NCI-H69 (cell line): ENCODE data around the gene RPP40.
A peak's percentile ranks its signal among the peaks of the same experiment; 100 is the strongest.

Source experiments
- DNase-seq: peaks from one replicate; lab custom pipeline; 2025; lab: John Stamatoyannopoulos, UW

RPP40 gene

DNA sequence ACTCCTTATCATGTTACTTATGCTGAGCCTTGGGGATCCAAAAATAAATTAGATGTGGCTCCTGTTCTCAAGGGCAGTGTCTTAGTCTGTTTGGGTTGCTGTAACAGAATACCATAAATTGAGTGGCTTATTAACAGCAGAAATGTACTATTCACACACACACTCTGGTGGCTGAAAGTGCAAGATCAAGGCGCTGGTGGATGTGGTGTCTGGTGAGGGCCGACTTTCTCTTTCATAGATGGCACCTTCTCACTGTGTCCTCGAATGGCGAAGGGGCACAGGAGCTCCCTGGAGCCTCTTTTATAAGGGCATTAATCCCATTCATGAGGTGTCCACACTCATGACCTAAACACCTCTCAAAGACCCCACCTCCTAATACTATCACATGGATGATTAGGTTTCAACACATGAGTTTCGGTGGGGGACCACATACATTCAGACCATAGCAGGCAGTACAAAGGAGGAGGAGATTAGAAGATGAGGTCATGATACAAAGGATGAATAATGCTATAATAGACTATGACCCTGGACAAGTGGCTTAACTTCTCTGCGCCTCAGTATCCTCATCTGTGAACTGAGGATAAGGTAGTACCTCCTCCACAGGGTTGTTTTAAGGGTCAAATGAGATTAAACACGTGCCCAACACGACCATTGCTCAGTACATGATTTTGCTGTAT is 34.1 kb downstream of the RPP40 start:
- DNase-seq: no peak

DNA sequence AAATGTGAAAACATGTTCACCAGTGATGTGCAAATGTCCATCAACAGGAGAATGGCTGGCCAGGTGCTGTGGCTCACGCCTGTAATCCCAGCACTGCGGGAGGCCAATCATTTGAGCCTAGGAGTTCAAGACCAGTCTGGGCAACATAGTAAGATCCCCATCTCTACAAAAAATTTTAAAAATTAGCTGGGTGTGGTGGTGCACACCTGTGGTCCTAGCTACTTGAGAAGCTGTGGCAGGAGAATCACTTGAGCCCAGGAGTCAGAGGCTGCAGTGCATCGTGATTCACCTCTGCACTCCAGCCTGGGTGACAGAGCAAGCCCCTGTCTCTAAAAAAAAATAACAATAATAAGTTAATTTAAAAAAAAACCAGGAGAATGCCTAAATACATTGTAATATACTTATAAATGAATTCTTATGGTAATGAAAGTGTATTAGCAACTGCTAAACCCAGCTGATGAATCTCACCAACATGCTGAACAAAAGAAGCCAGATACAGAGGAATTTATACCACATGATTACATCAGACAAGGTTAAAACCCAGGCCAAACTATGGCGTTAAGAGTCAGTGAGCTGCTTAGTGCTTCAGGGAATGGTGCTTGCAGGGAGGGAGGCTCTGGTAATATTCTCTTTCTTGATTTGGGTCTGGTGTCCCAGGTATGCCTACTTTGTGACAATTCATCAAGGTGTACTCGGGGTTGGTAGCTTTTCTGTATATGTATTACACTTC is 36.4 kb downstream of the RPP40 start:
- no peak for DNase-seq

DNA sequence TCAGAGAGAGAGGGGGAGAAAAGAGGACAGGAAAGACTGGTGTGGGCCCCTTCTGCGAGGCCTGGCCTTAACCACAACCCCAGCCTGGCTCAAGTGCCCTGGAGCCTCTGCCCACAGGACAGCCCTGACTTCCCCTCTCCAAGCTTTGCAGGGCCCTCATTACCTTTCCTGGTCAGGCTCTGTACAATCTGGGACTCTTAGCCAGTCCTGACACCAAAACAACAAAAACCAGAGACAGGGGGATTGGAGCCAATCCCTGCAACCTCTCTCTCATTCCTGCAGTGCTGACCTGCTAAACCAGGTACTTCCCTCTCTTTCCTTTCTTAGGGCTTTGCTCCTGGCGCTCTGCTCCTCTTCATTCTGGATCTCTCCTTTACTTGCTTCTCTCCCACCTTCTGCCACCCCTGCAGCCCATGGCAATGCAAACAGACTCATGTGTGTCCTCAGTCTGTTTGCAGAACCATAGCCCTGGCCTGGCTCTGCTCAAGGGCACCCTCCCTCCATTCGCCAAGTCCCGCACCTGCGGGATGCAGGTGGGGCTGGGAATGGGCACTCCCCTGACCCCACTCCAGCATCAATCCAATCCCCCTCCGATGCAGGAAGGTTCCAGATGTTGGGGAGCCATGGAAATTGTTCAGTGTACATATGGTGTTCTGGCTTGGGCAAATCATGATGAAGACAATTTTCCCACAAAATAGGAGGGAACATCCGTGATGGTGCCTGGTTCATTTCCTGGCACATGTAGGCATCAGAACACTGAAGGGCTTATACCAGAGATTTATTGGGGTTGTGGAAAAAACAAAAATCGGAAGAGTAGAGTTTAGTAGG is 38.1 kb downstream of the RPP40 start:
- DNase-seq: no peak

DNA sequence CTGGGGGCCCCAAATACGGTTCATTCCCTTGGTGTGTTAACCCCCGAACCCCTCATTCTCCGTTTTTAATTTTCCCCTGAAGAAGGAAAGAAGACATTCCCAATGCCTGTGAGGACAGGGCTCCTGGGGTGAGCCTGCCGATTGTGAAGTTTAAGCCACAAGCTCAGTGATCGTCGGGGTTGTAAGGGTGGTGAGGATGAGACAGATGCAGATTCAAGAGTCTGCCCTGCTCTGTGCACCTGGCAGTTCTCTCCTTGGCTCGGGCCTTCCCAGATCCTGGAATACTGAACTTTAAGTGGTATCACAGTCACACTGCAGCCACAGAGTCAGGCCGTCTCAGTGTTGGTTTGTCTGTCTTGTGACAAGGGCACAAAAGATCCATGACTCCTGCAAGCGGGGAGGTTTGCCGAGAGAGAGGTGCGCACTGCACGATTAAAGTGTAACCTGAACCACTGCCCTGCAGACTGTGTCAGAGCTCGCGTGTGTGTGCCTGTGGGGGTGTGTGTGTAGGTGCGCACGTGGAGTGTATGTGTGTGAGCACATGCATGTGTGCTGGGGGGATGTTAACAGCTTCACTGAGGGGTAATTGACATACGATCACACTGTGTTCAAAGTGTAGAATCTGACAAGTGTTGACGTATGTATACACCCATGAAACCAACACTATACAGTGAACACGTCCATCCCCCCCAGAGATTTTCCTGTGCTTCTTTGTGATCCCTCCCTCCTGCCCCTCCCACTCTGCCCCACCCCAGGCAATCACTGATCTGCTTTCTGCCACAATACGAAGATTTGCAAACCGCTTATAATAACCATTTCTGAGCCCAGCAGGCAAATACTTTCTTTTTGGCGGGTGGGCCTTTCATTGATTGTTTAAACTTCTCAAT is 38.9 kb downstream of the RPP40 start:
- no peak for DNase-seq

DNA sequence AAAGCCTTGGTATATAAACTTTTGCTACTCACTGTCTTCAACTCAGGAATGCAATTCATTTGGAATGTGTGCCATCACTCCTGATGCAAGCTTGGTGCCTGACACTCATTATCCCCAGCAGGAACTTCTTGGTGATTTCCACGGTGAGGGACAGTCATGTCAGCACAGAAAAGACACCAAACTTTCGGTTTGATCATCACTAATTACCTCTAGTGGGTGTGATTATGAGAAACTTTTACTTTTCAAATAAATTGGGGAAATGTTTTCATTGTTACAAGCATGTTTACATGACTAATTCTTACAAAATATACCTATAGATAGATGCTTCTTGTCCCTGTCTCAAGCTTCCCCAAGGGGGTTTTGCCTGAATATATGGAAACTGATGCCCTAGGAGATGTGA is 40.9 kb downstream of the RPP40 start:
- no peak for DNase-seq

DNA sequence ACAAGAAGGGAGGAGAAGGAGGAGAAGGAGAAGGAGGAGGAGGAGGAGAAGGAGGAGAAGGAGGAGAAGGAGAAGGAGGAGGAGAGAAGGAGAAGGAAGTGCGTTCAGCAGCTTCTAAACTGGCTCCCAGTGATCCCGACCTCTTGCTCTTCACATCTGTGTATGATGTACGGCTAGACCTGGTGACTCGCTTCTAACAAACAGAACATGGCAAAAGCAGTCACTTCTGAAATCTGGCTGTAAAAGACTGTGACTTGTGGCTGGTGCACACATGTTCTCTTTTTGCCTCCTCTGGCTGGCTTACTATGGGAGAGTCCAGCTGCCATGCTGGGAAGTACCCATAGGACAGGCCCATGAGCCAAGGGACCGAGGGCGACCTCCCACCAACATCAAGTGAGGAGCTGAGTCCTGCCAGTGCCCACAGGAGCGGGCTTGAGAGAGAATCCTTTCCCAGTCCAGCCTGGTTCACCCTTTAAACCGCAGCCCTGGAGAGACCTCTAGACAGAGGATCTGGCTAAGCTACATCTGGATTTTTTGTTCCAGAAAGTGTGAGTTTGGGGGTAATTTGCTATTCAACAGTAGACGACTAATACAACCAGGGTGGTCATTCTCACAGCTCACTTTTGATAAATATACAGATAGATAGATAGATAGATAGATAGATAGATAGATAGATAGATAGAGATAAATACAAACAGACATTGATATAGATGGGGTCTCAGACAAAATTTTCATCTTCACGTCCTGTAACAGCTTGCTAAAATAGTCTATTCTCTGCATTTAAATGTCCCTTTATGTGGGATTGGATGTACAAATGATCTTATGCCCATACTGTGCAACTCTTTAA is 42.3 kb downstream of the RPP40 start:
- DNase-seq: no peak

DNA sequence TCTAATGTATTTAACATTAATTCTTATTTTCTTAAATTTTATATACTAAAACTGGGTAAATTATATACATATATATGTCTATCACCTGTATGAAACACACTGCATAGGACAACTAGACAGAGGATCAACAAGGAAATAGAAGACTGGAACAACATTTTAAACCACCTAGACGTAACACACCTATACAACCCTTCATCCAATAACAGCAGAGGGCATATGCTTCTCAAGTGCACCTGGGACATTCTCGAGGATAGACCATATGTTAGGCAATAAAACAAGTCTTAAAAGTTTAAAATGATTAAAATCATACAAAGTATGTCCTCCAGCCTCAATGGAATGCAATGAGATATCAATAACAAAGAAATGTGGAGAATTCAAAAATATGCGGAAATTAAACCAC is 45.2 kb downstream of the RPP40 start:
- DNase-seq: no peak

DNA sequence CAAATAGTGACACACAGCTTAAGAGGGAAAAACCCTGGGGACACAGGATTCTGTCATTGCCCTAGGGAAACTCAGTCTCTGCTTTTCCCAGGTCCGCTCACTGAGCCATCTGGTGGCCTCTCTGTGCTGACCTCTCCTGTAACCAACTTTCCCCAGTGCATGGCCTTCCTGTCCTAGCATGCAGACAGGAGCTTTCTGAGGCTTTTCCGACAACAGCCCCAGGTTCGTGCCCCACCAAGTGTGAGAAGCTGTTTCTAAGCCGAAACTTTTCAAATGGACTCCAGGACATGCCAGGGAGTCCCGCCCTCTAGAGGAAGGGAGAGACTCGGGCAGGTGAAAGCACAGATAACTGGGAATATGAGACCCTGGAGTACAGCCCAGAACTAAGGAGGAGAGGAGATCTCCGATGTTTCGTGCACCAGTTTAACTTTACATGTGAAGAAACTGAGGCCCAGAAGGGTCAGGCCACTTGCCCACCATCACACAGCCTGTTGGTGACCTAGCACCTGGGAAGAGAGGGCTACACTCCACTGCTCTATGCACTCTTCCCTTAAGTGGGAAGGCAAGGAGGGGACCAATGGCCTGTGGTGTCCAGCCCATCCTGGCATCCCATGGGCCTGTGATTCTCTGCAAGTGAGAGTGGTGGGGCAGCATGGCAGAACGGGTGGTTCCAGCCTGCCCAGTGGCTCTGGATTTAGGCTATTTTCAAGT is 46.2 kb downstream of the RPP40 start:
- DNase-seq: peak; percentile 14

DNA sequence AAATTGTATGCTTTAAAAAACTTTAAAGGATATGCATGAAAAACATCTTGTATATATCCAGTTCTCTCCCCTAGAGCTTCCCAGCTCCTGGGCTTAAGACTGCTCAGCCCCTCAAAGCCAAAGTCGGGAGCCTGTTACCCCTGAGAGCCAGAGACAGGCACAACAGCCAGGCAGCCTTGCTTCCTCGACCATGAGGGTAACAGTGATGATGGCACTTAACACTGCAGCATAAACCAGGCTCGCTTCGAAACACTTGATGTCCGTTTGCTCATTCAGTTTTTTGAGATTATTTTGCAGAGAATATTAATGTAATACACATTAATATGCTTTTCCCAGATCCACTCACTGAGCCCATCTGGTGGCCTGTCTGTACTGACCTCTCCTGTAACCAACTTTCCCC is 47.2 kb downstream of the RPP40 start:
- DNase-seq: no peak

DNA sequence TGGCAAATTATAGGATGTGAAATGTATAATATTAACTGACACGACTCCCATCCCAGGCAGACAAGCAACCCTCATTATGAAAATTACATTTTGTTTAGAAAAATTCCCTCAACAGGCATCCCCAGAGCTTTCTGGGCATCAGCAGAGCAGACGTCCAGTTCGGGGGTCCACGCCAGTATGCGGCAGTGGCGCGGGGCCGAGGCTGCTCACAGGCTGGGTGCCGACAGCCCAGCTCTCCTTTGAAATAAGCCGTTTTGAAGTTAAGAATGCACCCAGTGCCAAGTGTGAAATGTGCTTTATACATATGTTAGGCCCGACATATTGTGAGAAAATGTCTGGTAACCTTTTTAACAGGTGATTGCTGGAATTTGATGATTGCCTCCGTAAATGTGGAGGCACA is 50.4 kb downstream of the RPP40 start:
- no peak for DNase-seq

DNA sequence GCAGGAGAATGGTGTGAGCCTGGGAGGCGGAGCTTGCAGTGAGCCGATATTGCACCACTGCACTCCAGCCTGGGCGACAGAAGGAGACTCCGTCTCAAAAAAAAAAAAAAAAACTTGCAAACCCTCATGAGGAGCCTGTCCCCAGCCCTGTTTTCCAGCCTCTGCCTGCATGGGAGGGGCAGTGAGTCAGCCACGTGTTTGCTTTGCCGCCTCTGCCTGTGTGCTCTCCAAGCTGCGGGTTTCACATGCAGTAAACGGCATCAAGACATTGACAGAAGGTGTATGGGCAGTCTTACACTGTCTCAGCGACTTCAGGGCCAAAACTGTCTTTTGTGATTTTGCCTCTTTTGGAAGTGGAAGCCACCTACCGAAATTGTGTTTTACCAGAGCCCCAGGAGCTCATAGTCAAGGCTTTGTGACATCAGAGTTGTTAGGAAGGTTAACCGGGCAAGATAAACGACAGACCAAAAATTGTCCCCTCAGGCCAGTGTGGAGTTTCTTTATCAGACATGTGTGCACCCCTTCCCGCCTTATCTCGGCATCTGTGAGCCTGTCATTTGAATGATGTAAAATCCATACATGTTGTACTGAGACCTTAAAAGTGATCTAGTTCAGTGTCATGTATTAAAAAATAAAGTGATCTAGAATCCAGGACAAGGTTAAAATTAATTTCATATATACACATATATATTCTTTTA is 52.9 kb downstream of the RPP40 start:
- no peak for DNase-seq

DNA sequence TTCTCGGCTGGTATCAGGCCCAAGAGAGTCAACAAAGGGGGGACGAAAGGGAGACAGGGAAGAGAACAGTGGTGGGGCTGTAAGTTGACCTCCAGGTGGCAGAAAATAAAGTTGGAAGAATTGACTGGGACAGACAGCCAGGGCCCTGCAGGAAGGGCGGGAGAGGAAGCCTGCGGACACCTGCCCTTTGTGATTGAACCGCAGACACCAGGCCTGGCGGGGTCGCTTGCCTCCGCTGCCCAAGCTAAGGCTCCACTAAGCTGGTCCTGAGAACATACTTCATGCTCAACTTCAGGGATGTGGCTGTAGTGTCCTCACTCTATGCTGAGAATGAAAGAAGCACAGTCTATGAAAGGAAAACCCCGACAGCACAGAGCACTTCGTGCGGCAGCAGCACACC is 53.8 kb downstream of the RPP40 start:
- DNase-seq: no peak

DNA sequence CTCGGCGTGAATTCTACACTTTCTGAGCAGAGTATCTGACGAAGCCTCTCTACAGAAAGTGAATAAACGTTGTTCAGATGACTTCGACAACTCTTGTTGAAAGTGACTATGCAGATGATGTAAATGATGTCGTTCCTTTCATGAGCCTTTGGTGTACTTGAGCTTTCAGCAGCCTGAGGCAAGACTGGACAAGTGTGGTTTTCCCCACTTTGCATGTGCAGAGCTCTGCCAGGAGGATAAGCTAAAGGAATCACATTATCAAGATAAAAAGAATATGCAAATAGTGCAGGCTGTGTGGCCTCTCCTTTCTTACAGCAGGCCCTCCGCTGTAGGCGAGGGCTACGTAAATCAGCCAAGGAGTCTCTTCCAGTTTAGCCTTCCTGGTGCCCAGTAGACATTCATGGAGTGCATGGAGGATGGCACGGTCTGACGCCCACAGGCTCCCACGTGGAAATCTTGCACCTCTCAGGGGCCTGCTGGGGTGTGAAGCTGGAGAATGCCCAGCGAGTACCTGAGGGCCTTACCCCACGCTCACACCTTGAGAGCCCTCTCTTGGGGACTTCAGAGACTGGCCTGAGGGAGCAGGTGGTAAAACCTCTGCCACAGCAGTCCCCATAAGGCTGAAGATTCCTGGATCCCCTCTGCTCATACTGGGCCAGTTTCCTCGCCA is 54.9 kb downstream of the RPP40 start:
- no peak for DNase-seq

DNA sequence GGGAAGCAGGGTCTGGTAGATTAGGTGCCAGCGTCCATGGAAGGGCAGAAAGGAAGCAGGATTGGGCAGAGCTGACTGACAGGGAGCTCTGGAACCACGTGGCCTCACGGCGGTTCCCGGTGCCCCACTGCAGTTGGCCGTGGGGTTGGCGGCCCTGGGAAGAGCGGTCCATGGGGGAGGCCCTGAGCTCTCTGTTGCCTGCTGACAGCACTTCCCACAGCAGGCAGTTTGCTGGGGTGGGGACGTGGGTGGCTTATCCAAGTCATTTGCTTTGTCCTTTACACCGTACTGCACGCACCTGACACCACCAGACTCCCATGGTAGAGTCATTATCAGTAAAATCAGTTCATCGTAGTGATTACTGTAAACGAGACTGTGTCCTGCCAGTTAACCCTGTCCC is 56.1 kb downstream of the RPP40 start:
- no peak for DNase-seq

DNA sequence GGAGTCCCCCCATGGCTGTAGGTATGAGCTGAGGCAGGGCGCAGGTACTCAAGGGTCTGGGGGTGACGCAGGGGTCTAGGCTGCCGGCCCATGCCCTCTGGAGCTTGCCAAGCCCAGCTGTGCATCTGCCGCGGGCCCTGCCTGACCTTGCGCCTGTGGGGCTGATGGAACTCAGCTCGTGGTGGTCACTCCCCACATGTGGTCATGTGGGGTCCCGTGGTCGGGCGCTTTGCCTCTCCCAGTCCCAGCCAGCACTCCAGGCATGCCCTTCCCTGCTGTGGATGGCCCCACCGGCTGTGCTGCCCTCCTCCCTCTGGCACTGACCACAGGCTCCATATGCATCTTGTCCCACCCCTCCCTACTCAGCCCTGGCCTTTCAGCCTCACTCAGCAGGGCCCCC is 57.3 kb downstream of the RPP40 start:
- no peak for DNase-seq
